IPS DF 6.9 (cell line): Measurements from ENCODE around the gene C16orf74.

Experiments
- DNase-seq: peaks from one replicate; pipeline ENCODE4 v3.0.0-alpha.2; 2013; ENCODE audit warnings: low read depth, low spot score
- H3K27ac ChIP-seq: one replicate; pipeline ENCODE4 v1.5.1; 2013; ENCODE audit warnings: low read length, control low read depth
- H3K27me3 ChIP-seq: 2 replicates; pipeline ENCODE4 v1.6.1; 2013; ENCODE audit warnings: mild to moderate bottlenecking, low read length; ENCODE audit not compliant: control insufficient read depth, insufficient read depth
- H3K36me3 ChIP-seq: 2 replicates; pipeline ENCODE4 v1.6.1; 2013; ENCODE audit warnings: low read length; ENCODE audit not compliant: control insufficient read depth, insufficient read depth
- H3K4me1 ChIP-seq: 2 replicates; pipeline ENCODE4 v1.6.1; 2013; ENCODE audit warnings: low read length; ENCODE audit not compliant: control insufficient read depth, insufficient read depth
- H3K4me3 ChIP-seq: 2 replicates; pipeline ENCODE4 v1.5.1; 2013; ENCODE audit warnings: mild to moderate bottlenecking, low read length
- H3K9me3 ChIP-seq: 2 replicates; pipeline ENCODE4 v1.6.1; 2013; ENCODE audit warnings: low read length, inconsistent platforms; ENCODE audit not compliant: control insufficient read depth, insufficient read depth
- WGBS: extraction: QIAGEN DNeasy Blood & Tissue Kit; methylation state at CpG from one replicate; pipeline ENCODE4 v1.1.7; 2013; ENCODE audit warnings: mixed read lengths, missing lambda C conversion rate; ENCODE audit not compliant: insufficient read length, insufficient coverage; 5-methylcytosine and 5-hydroxymethylcytosine counted together

C16orf74 gene

DNA sequence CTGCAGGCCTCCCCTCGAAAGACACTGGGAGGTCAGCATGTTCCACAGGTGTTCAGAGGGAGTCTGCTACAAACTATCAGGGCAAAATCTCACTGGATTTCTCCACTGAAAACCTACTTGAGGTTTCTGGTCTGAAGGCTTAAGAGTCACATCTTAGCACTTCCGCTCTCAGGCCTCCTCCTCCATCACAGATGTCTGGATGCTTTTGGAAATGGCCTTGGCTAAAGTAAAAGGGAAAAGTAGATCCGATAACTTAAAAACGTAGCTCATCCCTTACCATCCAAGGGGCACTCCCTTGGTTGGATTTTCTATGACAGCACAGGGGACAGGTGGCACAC, 76.5 kb downstream of the C16orf74 start:
- no peak overlapping the region for H3K4me3 ChIP-seq
- WGBS, result no CpG with 5 or more reads among the region's 4 CpGs
- no peaks in the 10 kb centered on the region for H3K27me3 ChIP-seq
- H3K9me3 ChIP-seq, result no peaks in the 10 kb centered on the region
- no peaks in the 10 kb centered on the region; the same call in 1 of the 2 replicates for H3K4me1 ChIP-seq
- H3K36me3 ChIP-seq, result peaks cover 43% of the 10 kb centered on the region
- no peak for DNase-seq
- H3K27ac ChIP-seq, result no peak overlapping the region

- no peaks in the 10 kb centered on the region for H3K27me3 ChIP-seq
- H3K27ac ChIP-seq, result no peak overlapping the region
- H3K4me1 ChIP-seq, result no peaks in the 10 kb centered on the region; the same call in 1 of the 2 replicates
- H3K9me3 ChIP-seq, result no peaks in the 10 kb centered on the region
- no CpG with 5 or more reads among the region's 19 CpGs for WGBS
- H3K4me3 ChIP-seq, result no peak overlapping the region
- DNase-seq, result no peak
- H3K36me3 ChIP-seq, result peaks cover 43% of the 10 kb centered on the region
These were observed 77.1 kb downstream of the C16orf74 start for GRCh38 chr16:85673529-85674417.

DNA sequence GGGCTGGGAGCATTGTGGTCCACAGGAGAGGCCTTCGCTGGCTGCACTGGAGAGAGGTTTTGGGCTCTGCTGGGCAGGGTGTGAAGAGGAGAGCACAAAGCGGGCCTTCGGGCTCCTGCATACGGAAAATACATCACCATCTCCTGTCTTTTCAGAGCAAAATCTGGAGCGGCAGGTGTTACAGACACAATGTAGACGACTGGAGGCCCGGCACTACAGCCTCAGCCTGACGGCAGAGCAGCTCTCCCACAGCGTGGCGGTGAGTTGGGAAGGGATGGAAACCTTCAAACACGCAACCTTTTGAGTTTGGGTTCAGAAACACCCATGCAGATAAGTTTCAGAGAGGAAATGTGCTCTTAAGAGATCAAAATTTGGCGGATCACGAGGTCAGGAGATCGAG, 80.1 kb downstream of the C16orf74 start:
- Histone ChIP-seq H3K9me3 (no peaks in the 10 kb centered on the region), H3K27ac (no peak overlapping the region), H3K4me3 (no peak overlapping the region), H3K36me3 (peaks cover 51% of the 10 kb centered on the region), H3K27me3 (no peaks in the 10 kb centered on the region), H3K4me1 (no peaks in the 10 kb centered on the region; the same call in 1 of the 2 replicates)
- WGBS, result no CpG with 5 or more reads among the region's 14 CpGs
- DNase-seq, result no peak

- Histone ChIP-seq H3K4me3 (no peak overlapping the region), H3K9me3 (no peaks in the 10 kb centered on the region), H3K27ac (no peak overlapping the region), H3K27me3 (no peaks in the 10 kb centered on the region), H3K36me3 (peaks cover 58% of the 10 kb centered on the region), H3K4me1 (no peaks in the 10 kb centered on the region; the same call in 1 of the 2 replicates)
- DNase-seq, result no peak
- no CpG with 5 or more reads among the region's 10 CpGs for WGBS
These were observed 82.0 kb downstream of the C16orf74 start for GRCh38 chr16:85668676-85669424.

GRCh38 chr16:85667841-85668413, 83.0 kb downstream of the C16orf74 start:
- Histone ChIP-seq H3K9me3 (no peaks in the 10 kb centered on the region), H3K4me1 (no peaks in the 10 kb centered on the region; the same call in 1 of the 2 replicates), H3K27me3 (no peaks in the 10 kb centered on the region), H3K4me3 (no peak overlapping the region), H3K27ac (no peak overlapping the region), H3K36me3 (peaks cover 63% of the 10 kb centered on the region)
- DNase-seq, result no peak
- WGBS, result no CpG with 5 or more reads among the region's 16 CpGs

DNA sequence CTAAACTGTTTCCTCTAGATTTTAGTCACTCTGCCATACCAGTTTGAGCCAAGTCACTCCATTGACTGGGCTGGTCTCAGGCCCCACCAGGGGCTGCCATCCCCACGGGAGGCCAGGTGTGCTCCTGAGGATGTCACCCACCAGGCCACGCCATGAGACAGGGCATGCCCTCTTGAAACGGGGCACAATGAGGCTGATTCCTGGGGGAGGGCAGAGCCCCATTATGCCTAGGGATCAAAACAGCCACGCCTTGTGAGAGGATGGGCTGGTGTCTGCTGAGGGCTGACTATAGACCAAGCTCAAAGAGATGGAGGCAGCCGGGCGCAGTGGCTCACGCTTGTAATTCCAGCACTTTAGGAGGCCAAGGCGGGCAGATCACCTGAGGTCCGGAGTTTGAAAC, 83.6 kb downstream of the C16orf74 start:
- no peak overlapping the region for H3K27ac ChIP-seq
- no CpG with 5 or more reads among the region's 9 CpGs for WGBS
- no peaks in the 10 kb centered on the region for H3K27me3 ChIP-seq
- no peak for DNase-seq
- H3K4me1 ChIP-seq, result no peaks in the 10 kb centered on the region; the same call in 1 of the 2 replicates
- H3K4me3 ChIP-seq, result no peak overlapping the region
- peaks cover 65% of the 10 kb centered on the region for H3K36me3 ChIP-seq
- H3K9me3 ChIP-seq, result no peaks in the 10 kb centered on the region

- Histone ChIP-seq H3K27me3 (no peaks in the 10 kb centered on the region), H3K4me1 (no peaks in the 10 kb centered on the region; the same call in 1 of the 2 replicates), H3K27ac (no peak overlapping the region), H3K4me3 (no peak overlapping the region), H3K9me3 (no peaks in the 10 kb centered on the region), H3K36me3 (peaks cover 71% of the 10 kb centered on the region)
- no peak for DNase-seq
- WGBS, result no CpG with 5 or more reads among the region's 13 CpGs
These were observed 85.0 kb downstream of the C16orf74 start for GRCh38 chr16:85665929-85666328.

- Histone ChIP-seq H3K4me3 (no peak overlapping the region), H3K27ac (no peak overlapping the region), H3K4me1 (no peaks in the 10 kb centered on the region), H3K27me3 (no peaks in the 10 kb centered on the region), H3K9me3 (no peaks in the 10 kb centered on the region), H3K36me3 (peaks cover 69% of the 10 kb centered on the region)
- no peak for DNase-seq
- WGBS, result no CpG with 5 or more reads among the region's 12 CpGs
These were observed 85.5 kb downstream of the C16orf74 start for GRCh38 chr16:85665373-85665740.

DNA sequence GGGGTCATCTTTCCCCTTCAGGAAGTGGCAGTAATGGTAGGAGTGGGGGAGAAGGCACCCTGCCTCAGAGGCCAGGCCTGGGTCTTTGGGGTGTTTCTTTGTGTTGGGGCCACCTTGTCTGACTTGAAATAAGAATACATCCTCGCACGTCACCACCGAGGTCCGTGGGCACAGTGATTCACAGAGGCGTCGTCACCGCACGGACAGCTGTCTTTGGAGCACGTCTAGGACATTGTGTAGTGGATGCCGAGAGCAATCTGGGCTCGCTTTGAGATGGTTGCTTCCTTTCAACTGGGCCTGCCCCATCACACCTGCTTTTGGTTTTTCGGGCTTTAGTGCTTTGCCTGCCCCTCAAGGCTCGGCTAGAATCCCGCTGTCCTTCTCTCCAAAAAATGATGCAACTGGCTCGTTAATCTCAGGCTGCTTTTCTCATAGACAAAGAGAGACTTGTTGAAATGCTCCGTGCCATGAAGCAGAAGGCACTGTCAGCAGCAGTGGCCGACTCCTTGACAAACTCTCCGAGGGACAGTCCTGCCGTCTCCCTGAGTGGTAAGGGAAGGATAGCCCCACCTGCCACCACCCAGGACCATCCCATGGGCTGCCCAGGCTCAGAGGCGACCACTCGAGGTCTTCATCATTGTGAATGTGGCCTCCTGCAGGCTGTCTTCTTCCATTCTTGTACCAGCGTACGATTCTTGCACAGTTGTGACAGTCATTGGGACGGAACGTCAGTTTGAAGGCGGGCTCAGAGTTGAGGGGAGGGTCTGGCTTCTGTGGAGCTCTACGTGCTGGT, 86.1 kb downstream of the C16orf74 start:
- H3K27ac ChIP-seq, result no peak overlapping the region
- peaks cover 69% of the 10 kb centered on the region for H3K36me3 ChIP-seq
- no peaks in the 10 kb centered on the region for H3K4me1 ChIP-seq
- no peak for DNase-seq
- no peaks in the 10 kb centered on the region for H3K27me3 ChIP-seq
- no peaks in the 10 kb centered on the region for H3K9me3 ChIP-seq
- no CpG with 5 or more reads among the region's 27 CpGs for WGBS
- H3K4me3 ChIP-seq, result no peak overlapping the region

DNA sequence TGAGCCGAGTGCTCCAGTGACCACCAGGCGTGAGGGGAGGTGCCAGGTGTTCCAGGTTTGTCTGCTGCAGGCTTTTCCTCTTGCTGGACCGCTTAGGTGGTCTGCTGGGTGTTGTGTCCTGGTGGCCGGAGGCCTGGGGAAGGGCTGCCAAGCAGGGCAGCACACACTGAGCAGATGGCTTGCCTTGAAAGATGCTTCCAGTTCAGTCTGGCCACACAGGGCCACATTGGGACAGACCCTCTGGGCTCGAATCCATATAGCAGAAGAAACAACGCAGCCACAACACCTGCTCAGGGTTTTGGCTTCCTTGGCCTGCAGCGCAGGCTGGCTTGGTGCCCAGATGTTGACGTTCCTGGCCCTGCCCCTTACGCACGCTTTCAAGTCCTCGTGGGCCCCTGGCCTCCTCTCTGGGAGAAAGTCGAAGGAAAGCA, 87.0 kb downstream of the C16orf74 start:
- Histone ChIP-seq H3K4me3 (no peak overlapping the region), H3K27ac (no peak overlapping the region), H3K9me3 (no peaks in the 10 kb centered on the region), H3K27me3 (no peaks in the 10 kb centered on the region), H3K4me1 (no peaks in the 10 kb centered on the region), H3K36me3 (peaks cover 67% of the 10 kb centered on the region)
- WGBS, result no CpG with 5 or more reads among the region's 12 CpGs
- no peak for DNase-seq
